Fibroblast of lung (primary cell): Measurements from ENCODE around the gene EPS8L2.

ENCODE experiments used
- EZH2 ChIP-seq: IDR thresholded peaks from 2 replicates; pipeline ENCODE4 v1.5.1; 2012; ENCODE audit warnings: low read length, control low read depth, mild to moderate bottlenecking; ENCODE audit errors: missing control alignments
- TF ChIP-seq, protein P1 (sequence below), 2 donors: IDR thresholded peaks in 1 of 2; conservative IDR thresholded peaks in 1 of 2; 1 replicate in 1 of 2; 2 replicates in 1 of 2; pipeline ENCODE4 v1.5.1; 2011 to 2012; ENCODE audit warnings: low read length in 2 of 2, control low read depth in 1 of 2, inconsistent platforms in 1 of 2, low read depth in 1 of 2, mild to moderate bottlenecking in 1 of 2

DNA sequence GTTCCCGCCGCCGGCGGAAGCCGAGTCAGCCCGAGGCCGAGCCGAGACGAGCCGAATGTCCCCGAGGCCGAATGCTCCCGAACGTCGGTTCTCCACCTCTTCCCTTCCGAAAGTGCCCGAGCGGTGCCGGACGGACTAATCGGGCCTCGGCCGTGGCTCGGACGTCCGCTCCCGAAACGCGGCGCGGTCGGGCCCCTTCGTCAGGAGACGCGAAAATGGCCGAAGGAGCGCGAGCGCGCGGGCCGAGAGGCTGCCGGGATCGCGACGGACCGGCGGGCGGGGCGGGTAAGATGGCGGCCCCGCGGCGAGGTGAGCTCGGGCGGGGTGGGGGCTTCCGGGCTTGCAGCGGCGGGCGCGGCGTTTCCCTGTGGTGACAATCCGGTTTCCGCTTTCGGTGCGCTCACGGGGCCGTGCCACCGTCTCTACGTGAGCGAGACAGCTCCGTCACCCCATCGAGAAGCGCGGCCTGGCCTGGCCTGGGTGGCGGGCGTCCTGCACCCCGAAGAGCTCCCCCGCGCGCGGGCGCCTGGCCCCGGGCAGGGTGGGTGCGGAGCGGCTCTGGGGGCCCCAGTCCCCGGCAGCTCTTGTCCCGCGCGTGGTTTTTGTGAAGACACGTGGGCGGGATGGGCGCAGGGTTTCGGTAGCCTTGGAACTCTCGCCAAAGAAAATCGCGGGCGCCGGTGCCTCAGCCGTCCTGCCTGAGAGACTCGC, 10.3 kb upstream of the EPS8L2 start, which contains the start of gene TMEM80:
- TF ChIP-seq, protein P1, sequence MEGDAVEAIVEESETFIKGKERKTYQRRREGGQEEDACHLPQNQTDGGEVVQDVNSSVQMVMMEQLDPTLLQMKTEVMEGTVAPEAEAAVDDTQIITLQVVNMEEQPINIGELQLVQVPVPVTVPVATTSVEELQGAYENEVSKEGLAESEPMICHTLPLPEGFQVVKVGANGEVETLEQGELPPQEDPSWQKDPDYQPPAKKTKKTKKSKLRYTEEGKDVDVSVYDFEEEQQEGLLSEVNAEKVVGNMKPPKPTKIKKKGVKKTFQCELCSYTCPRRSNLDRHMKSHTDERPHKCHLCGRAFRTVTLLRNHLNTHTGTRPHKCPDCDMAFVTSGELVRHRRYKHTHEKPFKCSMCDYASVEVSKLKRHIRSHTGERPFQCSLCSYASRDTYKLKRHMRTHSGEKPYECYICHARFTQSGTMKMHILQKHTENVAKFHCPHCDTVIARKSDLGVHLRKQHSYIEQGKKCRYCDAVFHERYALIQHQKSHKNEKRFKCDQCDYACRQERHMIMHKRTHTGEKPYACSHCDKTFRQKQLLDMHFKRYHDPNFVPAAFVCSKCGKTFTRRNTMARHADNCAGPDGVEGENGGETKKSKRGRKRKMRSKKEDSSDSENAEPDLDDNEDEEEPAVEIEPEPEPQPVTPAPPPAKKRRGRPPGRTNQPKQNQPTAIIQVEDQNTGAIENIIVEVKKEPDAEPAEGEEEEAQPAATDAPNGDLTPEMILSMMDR (conservative IDR thresholded peaks at IDR 0.05 in 1 of 2, IDR thresholded peaks at IDR 0.05 in 1 of 2; ENCODE audit: low read depth in 1 of 2, low read length in 2 of 2) = no peak
- TF ChIP-seq EZH2 = no peak
